ENCODE measurements around the gene DNAAF5.

The DNAAF5 gene

GRCh38 chr7:726084-726853 is at the start of gene DNAAF5:
DNAAF5 (plus strand) TSS chr7:726699; CDS start chr7:726721, 22 bp downstream.
- DNase-seq (ENCODE audit: low read depth), result peak; percentile 51

- no peak for DNase-seq (ENCODE audit: low read depth)
Measured at GRCh38 chr7:676972-677385, 49.5 kb upstream of the DNAAF5 start.

GRCh38 chr7:680411-681127 is 45.9 kb upstream of the DNAAF5 start:
- no peak for DNase-seq (ENCODE audit: low read depth)

- no peak for DNase-seq (ENCODE audit: low read depth)
Measured at GRCh38 chr7:681551-682307, 44.8 kb upstream of the DNAAF5 start.

- DNase-seq (ENCODE audit: low read depth), result no peak
Measured at GRCh38 chr7:682810-683209, 43.7 kb upstream of the DNAAF5 start.

GRCh38 chr7:683526-684205 is 42.8 kb upstream of the DNAAF5 start:
- DNase-seq (ENCODE audit: low read depth), result no peak

- no peak for DNase-seq (ENCODE audit: low read depth)
Measured at GRCh38 chr7:684416-684815, 42.1 kb upstream of the DNAAF5 start.

GRCh38 chr7:685540-685939 is 41.0 kb upstream of the DNAAF5 start:
- DNase-seq (ENCODE audit: low read depth), result no peak

- DNase-seq (ENCODE audit: low read depth), result no peak
Measured at GRCh38 chr7:690478-691360, 35.8 kb upstream of the DNAAF5 start.

- DNase-seq (ENCODE audit: low read depth), result no peak
Measured at GRCh38 chr7:691361-692045, 35.0 kb upstream of the DNAAF5 start.

GRCh38 chr7:693280-693679 is 33.2 kb upstream of the DNAAF5 start:
- DNase-seq (ENCODE audit: low read depth), result no peak

GRCh38 chr7:696426-696811 is 30.1 kb upstream of the DNAAF5 start:
- DNase-seq (ENCODE audit: low read depth), result no peak

GRCh38 chr7:696812-697551 is 29.5 kb upstream of the DNAAF5 start:
- DNase-seq (ENCODE audit: low read depth), result no peak

GRCh38 chr7:698515-699475 is 27.7 kb upstream of the DNAAF5 start:
- DNase-seq (ENCODE audit: low read depth), result no peak

- no peak for DNase-seq (ENCODE audit: low read depth)
Measured at GRCh38 chr7:699476-700170, 26.9 kb upstream of the DNAAF5 start.

GRCh38 chr7:701086-701671 is 25.3 kb upstream of the DNAAF5 start:
- no peak for DNase-seq (ENCODE audit: low read depth)

GRCh38 chr7:703049-703448 is 23.4 kb upstream of the DNAAF5 start:
- DNase-seq (ENCODE audit: low read depth), result no peak

- no peak for DNase-seq (ENCODE audit: low read depth)
Measured at GRCh38 chr7:706721-707120, 19.8 kb upstream of the DNAAF5 start.
